ENCODE results near the gene NAXD.

- TF ChIP-seq CTCF (IDR thresholded peaks at IDR 0.05) (peak; percentile 25 to 49 (median 47)), EP300 (IDR thresholded peaks at IDR 0.05; ENCODE audit: low read depth) (no peak), POLR2AphosphoS5 (IDR thresholded peaks at IDR 0.05) (no peak)
Observed at GRCh38 chr13:110683203-110683883, 68.0 kb downstream of the NAXD start.

Measured in transverse colon (tissue), 4 donors.